Non-pigmented ciliary epithelial cell (primary cell): ENCODE results near the gene PSAPL1.
"Not testable (repeated sequence)": the region's sequence is repeated elsewhere in the genome, so short reads cannot be mapped to it uniquely, and the experiment has no call there.

ENCODE experiments used
- DNase-seq: peaks from one replicate; pipeline ENCODE4 v3.0.0-alpha.2; 2010; ENCODE audit warnings: low read depth

Gene PSAPL1

DNA sequence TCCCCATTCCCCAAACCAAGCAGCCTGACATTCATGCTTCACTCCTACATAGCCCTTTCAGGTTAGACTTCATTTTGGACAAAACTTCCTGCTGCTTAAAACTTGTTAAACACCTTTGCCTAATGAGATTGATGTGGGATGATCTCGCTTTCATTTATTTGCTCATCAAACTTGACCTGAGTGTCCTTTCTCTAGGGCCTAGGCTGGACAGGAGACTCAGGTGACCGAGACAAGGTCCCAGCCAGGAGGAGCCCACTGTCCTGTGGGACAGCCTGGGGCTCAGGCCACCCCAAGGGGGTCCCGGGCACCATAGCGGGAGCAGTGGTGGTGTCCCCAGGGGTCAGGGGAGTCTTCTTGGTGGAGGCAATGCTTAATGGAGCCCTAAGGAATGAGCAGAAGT, 23.7 kb upstream of the PSAPL1 start:
- DNase-seq: no peak

- DNase-seq: no peak
Observed at GRCh38 chr4:7458066-7458425, 23.3 kb upstream of the PSAPL1 start.

DNA sequence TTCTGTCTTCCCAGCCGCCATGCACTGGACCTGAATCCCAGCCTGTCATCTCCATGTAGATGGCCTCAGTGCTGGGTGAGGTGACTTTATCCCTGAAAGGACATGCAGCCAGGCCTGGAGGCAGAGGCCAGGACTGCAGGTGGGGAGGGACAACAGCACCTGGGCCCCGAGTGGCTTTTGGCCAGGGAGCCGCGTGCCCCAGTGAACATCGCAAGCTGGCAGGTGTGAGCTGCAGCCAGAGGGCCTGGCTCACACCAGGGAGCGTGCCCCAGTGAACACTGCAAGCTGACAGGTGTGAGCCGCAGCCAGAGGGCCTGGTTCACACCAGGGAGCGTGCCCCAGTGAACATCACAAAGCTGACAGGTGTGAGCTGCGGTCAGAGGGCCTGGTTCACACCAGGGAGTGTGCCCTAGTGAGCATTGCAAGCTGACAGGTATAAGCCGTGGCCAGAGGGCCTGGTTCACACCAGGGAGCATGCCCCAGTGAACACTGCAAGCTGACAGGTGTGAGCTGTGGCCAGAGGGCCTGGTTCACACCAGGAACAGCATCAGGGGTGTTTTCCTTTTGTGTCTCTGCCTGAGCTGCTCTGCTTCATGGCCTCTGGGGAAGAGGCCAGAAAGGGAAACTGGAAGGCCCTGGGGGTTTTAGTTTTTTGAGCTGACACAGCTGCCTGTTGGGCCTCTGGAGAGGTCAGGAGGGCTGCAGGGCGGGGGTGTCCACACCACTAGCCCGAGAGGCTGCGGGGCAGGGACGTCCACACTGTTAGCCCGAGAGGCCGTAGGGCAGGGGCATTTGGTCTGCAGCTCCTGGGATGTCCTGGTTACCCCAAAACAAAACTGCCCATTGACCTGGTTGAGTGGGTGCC, 22.7 kb upstream of the PSAPL1 start:
- no peak for DNase-seq

DNA sequence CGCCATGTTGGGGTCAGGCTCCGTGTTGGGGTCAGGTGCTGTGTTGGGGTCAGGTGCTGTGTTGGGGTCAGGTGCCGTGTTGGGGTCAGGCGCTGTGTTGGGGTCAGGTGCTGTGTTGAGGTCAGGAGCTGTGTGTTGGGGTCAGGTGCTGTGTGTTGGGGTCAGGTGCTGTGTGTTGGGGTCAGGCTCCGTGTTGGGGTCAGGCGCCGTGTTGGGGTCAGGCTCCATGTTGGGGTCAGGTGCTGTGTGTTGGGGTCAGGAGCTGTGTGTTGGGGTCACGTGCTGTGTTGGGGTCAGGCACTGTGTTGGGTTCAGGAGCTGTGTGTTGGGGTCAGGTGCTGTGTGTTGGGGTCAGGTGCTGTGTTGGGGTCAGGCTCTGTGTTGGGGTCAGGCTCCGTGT, 18.1 kb upstream of the PSAPL1 start:
- DNase-seq: not testable (repeated sequence)

GRCh38 chr4:7451800-7452199, 17.1 kb upstream of the PSAPL1 start:
- no peak for DNase-seq

- no peak for DNase-seq
Observed at GRCh38 chr4:7451434-7451789, 16.7 kb upstream of the PSAPL1 start.

DNA sequence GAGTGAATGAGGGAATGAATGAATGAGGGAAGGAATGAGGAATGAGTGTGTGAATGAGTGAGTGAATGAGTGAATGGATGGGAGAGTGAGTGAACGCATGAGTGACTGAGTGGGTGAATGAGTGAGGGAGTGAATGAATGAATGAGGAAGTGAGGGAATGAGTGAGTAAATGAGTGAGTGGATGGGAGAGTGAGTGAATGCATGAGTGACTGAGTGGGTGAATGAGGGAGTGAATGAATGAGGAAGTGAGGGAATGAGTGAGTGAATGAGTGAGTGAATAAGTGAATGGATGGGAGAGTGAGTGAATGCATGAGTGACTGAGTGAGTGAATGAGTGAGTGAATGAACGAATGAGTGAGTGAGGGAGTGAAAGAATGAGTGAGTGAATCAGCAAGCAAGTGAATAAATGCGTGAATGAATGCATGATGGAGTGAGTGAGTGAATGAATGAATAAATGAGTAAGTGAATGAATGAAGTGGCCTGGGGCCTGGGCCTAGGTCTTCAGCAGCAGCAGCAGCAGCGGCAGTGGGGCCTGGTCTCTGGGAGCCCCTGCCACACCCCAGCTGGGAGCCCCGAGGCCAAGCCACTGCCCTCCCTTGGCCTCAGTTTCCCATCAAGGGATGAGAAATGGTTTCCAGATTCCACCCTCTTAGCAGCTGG, 16.2 kb upstream of the PSAPL1 start:
- DNase-seq: no peak

DNA sequence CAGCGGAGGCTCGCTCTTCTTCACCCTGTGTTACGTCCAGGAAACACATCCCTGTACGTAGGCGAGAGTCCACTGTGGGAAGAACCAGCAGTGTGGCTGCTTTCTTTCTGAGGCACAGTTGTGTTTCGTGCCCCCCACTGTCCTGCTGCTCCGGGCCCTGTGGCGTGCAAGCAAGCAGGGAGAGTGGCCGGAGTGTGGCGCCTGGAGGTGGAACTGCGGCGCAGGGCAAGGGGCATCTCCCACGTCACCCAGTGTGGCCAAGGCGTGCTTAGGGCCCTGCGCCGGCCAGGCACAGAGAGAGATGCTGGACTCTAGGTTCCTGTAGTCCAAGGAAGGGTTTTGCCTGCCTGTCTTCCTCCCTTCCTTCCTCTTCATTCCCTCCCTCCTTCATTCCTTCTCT, 13.3 kb upstream of the PSAPL1 start:
- DNase-seq: no peak

DNA sequence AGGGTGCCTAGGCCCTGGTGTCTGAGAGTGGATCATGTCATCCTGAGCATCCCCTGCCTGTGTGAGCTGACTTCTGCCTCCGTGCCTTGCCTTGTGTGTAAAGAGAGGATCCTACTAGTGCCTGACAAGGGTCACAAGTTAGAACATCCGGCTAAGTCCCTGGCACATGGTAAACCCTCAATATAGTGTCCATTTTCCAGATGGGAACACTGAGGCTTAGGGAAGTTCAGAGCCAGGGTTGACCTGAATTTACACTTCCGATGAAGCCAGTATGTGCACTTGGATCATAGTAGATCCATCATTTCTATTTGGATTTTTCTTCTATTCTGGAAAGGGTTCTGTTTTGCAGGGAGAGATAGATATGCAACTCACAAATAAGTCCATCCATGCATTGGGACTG, 12.5 kb upstream of the PSAPL1 start:
- DNase-seq: no peak

DNA sequence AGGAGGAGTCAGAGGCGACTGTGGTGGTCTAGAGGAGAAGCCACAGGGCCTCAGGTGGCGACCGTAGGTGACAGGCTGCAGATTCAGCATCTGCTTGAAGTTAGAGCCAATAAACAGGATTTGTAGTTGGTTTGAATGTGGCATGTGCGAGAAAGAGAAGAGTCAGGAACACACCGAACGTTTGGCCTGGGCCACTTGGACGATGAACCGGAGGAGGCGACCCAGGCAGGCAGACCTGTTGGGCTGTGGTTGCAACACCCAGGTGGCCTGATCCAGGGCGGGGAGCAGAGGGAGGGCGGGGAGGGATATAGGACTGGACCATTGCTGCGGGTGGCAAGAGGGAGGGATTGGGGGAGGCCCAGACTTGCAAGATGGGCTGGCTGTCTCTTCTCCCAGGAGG, 10.0 kb upstream of the PSAPL1 start:
- DNase-seq: no peak

DNA sequence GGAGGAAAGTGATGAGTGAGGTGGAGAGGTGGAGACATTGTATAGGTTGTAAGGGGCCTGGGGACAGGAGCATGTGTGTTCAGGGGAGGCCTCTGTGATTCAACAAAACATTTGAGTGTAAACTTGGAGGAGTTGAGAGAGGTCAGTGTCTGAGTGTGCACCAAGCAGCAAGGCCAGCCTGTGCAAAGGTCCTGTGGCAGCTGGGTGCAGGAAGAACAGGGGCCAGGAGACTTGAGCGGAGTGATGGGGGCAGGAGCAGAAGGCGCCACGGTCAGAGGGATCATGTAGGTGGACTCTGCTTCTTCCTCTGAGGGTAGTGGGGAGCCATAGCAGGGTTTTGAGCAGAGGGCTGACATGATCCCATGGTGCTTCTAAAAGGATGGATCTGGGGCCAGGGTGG, 9.6 kb upstream of the PSAPL1 start:
- no peak for DNase-seq

DNA sequence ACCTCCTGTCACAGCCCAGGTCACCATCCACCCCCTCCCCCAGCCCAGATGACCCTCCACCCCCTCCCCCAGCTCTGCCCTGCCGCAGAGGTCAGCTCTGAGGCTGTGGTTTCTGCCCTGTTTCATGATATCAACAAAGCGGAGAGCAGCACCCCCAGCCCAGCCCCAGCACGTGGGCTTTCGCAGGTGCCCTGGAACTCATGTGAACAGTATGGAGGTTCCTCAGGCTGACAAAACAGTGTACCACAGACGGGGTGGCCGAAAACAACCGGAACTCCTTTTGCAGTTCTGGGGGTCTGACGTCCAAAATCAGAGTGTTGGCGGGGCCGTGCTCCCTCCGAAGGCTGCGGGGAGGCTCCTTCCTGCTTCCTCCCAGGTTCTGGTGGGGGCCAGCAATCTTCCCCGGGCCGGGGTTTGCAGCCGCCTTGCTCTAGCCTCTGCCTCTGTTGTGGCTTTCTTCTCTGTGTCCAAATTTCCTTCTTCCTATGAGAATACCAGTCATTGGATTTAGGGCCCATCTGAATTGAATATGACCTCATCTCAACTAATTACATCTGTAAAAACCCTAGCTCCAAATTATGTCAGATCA, 7.9 kb upstream of the PSAPL1 start:
- DNase-seq: no peak

- no peak for DNase-seq
Observed at GRCh38 chr4:7441201-7441600, 6.5 kb upstream of the PSAPL1 start.

DNA sequence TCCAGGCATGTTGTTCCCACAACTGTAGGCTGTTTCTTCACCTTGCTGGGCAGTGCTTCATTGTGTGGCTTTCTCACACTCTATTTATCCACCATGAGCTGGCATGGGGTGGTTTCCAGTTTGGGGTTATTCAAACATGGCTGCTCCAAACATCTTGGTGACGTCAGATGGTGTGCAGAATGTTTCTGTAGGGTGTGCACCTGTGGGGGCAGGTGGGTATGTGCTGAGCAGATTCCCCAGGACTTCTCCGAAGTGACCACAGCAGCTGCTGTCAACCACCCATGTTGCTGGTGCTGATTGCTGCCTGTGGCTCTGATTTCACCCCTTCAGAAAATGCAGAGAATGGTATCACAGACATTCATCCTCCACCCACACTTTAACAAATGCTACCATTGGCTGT, 5.0 kb upstream of the PSAPL1 start:
- no peak for DNase-seq

DNA sequence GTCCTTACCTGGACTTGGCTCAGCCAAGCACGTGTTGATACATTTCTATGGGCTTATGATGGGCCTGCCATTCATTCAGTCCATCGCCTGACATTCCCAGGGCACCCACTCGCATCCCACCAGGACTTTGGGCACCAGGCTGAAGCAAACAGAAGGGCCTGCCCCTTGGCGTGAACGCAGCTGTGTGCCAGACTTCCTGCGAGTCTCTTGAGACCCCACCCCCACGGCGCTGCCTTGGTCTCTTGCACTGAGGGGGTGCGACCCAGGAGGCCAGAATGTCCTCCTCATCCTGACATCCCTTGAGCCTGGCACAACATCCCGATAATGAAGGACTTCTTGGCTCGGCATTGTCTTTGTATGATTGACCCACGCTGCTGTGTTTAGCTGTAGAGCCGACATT, 1.5 kb upstream of the PSAPL1 start:
- DNase-seq: no peak

- DNase-seq: no peak
Observed at GRCh38 chr4:7435471-7436061, 836 bp upstream of the PSAPL1 start.

GRCh38 chr4:7434141-7434765, 477 bp downstream of the PSAPL1 start:
- DNase-seq: no peak

- no peak for DNase-seq
Observed at GRCh38 chr4:7433376-7434140, 1.2 kb downstream of the PSAPL1 start.

GRCh38 chr4:7432531-7433375, 2.0 kb downstream of the PSAPL1 start:
- DNase-seq: no peak

- DNase-seq: no peak
Observed at GRCh38 chr4:7431696-7432530, 2.8 kb downstream of the PSAPL1 start.
